Vagina (tissue), 2 donors: ENCODE measurements around the gene CSMD2.

Source experiments
- POLR2A ChIP-seq, 2 donors: fragments of 450-650 bp; IDR thresholded peaks; one replicate each; pipeline ENCODE4 v1.6.1; 2017; ENCODE audit warnings: antibody characterized with exemption in 2 of 2, mild to moderate bottlenecking in 2 of 2, moderate library complexity in 2 of 2
- TF ChIP-seq, protein P1 (sequence below), 3 experiments: fragments of 450-650 bp in 2 of 3; fragments of 200-600 bp in 1 of 3; sonication (generic) in 1 of 3; IDR thresholded peaks; one replicate each; pipeline ENCODE4 v1.5.1; 2017 to 2019; ENCODE audit warnings: antibody characterized with exemption in 3 of 3, mild to moderate bottlenecking in 2 of 3, moderate library complexity in 2 of 3

DNA sequence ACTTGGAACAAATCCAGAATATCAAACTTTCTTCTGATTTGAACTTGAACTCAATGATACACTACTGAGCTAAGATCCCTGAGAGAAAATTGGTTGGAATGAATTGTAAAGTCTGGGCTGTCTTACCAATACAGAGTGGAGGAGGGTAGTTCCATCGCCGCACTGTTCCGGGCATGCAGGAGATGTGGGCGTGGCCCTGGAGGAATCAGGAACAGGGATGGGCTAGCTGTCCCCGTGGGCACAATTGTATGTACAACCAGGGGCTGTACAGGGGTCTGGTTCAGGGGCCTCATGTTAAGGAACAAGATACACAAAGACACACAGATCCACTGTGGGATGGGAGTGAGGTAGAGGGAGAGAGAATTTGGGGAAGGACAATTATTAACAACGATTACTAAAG lies 548.2 kb downstream of the CSMD2 start:
- TF ChIP-seq, protein P1, sequence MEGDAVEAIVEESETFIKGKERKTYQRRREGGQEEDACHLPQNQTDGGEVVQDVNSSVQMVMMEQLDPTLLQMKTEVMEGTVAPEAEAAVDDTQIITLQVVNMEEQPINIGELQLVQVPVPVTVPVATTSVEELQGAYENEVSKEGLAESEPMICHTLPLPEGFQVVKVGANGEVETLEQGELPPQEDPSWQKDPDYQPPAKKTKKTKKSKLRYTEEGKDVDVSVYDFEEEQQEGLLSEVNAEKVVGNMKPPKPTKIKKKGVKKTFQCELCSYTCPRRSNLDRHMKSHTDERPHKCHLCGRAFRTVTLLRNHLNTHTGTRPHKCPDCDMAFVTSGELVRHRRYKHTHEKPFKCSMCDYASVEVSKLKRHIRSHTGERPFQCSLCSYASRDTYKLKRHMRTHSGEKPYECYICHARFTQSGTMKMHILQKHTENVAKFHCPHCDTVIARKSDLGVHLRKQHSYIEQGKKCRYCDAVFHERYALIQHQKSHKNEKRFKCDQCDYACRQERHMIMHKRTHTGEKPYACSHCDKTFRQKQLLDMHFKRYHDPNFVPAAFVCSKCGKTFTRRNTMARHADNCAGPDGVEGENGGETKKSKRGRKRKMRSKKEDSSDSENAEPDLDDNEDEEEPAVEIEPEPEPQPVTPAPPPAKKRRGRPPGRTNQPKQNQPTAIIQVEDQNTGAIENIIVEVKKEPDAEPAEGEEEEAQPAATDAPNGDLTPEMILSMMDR (IDR thresholded peaks at IDR 0.05), result no peak
- no peak for TF ChIP-seq POLR2A (IDR thresholded peaks at IDR 0.05)
